SU-DHL-6 (cell line): ENCODE measurements around the gene COL6A1.

Experiments
- CTCF ChIP-seq: fragments of 200-600 bp; sonication (generic); IDR thresholded peaks from one replicate; pipeline ENCODE4 v1.5.1; 2017; ENCODE audit warnings: antibody characterized with exemption, mild to moderate bottlenecking, low read length, moderate library complexity; ENCODE audit not compliant: insufficient read depth, poor library complexity, severe bottlenecking
- EZH2phosphoT487 ChIP-seq: fragments of 200-600 bp; sonication (generic), shearing (Covaris generic); conservative IDR thresholded peaks from 2 replicates; pipeline ENCODE4 v1.6.1; 2018; ENCODE audit warnings: mild to moderate bottlenecking, antibody characterized with exemption, low read length, moderate library complexity, mixed read lengths

- no peak for TF ChIP-seq CTCF
- no peak for TF ChIP-seq EZH2phosphoT487
Observed at GRCh38 chr21:45985471-45986315, 4.1 kb downstream of the COL6A1 start.
